ENCODE results near the gene RAX2. TPM values are rescaled to one million over a fixed set of nuclear protein-coding genes. Genes with fewer than 3 reads are reported as not detected.
"Not testable (repeated sequence)": the region's sequence is repeated elsewhere in the genome, so short reads cannot be mapped to it uniquely, and the experiment has no call there.

The RAX2 gene
- total RNA-seq, 1 donor from 2014 or later, result not detected

DNA sequence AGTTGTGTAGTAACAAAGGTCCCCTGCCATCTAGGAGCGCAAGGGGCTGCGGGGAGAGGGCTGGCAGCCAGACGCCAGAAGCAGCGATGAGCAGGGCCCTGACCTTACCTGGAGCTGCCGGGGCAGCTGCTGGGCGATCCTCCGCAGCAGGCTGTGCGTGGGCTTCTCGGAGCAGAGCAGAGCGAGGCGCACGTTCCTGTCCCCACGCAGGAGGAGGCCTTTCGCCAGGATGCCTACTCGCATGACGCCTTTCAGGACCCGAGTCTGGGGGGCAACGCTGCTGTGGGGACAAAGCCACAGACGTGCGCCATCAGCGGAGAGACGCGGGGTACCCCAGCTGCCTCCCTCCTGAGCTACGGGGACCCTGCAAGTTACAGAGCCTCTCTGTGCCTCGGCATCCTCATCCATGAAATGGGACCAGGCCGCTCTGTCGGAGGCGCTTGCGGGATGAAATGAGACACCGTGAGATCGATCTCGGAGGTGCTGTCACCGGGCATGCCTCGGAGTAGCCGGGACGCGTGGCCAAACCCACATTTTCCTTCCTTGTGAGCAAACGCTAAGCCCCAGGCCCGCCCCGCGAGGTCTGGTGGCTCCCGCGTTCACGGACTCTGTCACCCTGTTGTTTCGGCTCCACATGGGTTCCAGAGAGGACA is 44.7 kb upstream of the RAX2 start:
- ATAC-seq, result no peak
- Histone ChIP-seq H3K36me3 (no peaks in the 10 kb centered on the region), H3K27me3 (no peaks in the 10 kb centered on the region), H3K9me3 (no peaks in the 10 kb centered on the region), H3K27ac (no peak overlapping the region), H3K4me3 (no peak overlapping the region), H3K4me1 (peaks cover 16% of the 10 kb centered on the region)
- no peak for DNase-seq
- intact Hi-C loops (cut with DNase I), result no loop called here
- TF ChIP-seq, protein P1, sequence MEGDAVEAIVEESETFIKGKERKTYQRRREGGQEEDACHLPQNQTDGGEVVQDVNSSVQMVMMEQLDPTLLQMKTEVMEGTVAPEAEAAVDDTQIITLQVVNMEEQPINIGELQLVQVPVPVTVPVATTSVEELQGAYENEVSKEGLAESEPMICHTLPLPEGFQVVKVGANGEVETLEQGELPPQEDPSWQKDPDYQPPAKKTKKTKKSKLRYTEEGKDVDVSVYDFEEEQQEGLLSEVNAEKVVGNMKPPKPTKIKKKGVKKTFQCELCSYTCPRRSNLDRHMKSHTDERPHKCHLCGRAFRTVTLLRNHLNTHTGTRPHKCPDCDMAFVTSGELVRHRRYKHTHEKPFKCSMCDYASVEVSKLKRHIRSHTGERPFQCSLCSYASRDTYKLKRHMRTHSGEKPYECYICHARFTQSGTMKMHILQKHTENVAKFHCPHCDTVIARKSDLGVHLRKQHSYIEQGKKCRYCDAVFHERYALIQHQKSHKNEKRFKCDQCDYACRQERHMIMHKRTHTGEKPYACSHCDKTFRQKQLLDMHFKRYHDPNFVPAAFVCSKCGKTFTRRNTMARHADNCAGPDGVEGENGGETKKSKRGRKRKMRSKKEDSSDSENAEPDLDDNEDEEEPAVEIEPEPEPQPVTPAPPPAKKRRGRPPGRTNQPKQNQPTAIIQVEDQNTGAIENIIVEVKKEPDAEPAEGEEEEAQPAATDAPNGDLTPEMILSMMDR (IDR thresholded peaks at IDR 0.05), result no peak

DNA sequence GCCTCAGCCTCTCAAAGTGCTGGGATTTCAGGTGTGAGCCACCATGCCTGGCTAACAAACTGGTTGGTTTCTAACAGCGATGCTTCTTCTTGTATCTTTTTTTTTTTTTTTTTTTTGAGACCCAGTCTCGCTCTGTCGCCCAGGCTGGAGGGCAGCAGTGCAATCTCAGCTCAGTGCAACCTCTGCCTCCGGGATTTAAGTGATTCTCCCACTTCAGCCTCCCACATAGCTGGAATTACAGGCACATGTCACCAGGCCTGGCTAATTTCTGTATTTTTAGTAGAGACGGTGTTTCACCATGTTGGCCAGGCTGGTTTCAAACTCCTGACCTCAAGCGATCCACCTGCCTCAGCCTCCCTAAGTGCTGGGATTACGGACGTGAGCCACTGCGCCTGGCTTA is 44.1 kb upstream of the RAX2 start:
- intact Hi-C loops (cut with DNase I); ATAC-seq; DNase-seq; H3K27ac ChIP-seq; H3K4me3 ChIP-seq; H3K9me3 ChIP-seq; H3K27me3 ChIP-seq; H3K36me3 ChIP-seq: not testable (repeated sequence)
- H3K4me1 ChIP-seq, result peaks cover 17% of the 10 kb centered on the region

DNA sequence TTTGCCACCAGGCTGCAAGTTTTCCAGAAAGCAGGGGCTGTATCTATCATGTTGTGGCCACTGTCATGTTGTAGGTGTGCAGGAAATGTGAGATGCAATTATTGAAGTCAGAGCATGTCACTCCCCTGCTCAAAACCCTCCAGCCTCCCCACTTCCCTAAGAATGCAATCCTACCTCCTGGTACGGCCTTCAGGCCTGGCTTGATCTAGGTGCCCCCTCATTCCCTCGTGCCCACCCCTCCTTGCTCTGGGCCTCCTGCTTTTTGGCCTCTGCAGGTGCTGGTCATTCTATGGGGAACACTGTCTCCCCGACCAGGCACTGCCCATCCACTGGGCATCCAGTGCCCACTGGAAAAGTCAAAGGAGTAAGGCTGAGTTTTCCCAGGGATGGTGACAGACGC is 42.6 kb upstream of the RAX2 start:
- Histone ChIP-seq H3K4me3 (no peak overlapping the region), H3K36me3 (no peaks in the 10 kb centered on the region), H3K9me3 (no peaks in the 10 kb centered on the region), H3K4me1 (peaks cover 17% of the 10 kb centered on the region), H3K27ac (peak overlapping the region; percentile 72), H3K27me3 (no peaks in the 10 kb centered on the region)
- intact Hi-C loops (cut with DNase I), result no loop called here
- DNase-seq, result no peak
- no peak for ATAC-seq
- TF ChIP-seq, protein P1 (IDR thresholded peaks at IDR 0.05), result no peak

DNA sequence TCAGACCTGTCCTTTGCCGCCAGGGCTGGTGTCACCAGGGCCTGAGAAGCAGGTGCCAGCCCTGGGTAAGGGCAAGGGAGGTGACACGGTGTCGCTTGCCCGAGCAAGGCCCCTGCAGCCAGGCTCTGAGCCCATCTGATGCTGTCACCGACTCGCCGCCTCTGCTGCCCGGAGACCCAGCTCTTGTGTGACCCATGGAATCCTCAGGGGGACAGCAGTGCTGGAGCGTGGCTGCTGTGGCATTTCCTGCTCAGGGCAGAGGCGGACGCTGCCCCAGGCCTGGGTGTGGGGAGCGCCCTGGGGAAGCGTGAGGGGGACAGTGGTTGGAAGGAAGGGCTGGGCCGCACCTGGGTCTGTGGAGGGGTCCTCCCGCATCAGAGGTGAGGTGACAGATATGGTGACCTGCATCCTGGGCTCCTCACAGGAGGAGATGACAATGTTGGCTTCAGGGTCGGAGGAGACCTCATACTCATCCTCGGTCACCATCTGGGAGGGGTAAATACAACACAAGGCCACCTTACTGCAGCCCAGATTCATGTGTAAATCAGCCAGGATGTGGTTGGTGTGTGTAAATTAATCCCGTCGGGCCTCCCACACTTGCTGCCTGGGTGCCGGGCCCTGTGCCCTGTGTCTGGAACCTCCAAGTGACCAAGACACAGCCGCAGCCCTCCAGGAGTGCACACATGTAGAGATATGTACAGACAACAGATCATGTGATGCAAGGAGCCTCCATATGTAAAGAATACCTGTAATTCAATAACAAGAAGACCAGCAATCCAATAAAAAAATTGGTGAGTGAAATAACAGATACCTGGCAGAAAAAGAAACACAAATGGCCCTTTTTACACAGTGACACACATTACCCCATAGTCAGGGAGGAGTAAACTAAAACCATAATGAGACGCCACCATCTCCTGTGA is 41.7 kb upstream of the RAX2 start:
- Histone ChIP-seq H3K27me3 (no peaks in the 10 kb centered on the region), H3K36me3 (no peaks in the 10 kb centered on the region), H3K4me1 (peaks cover 17% of the 10 kb centered on the region), H3K4me3 (no peak overlapping the region), H3K9me3 (no peaks in the 10 kb centered on the region), H3K27ac (peak overlapping the region; percentile 72)
- TF ChIP-seq, protein P1 (IDR thresholded peaks at IDR 0.05), result no peak
- ATAC-seq, result no peak
- intact Hi-C loops (cut with DNase I), result no loop called here
- DNase-seq, result no peak

DNA sequence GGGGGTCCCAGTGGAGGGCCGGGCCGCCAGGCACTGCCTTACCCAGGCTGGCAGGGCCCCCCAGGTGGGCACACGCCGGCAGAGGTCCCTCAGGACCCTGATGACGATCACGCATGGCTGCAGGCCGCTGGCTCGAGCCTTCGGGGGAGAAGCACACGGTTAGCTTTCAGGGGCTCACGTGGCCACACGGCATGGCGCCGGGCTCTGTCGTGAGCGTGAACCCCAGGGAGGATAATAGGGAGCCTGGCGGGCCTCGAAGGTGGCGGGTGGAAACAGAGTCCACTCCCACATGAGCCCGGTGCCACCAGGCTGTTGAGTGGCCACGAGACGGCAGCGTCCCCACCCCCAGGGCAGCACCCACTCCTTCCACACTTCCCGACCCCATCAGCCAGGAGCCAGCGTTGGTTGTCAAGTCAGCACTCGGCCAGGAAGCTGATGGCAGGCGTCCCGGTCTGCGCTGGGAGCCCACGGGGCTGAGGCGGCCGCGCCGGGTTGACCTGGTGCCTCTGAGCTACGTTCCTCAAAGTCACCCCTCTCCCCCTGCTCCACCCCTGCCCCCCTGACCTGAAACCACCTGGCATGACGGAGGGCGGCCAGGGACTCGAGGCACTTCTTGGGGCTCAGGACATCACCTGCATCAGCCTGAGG is 38.8 kb upstream of the RAX2 start:
- H3K27me3 ChIP-seq, result no peaks in the 10 kb centered on the region
- H3K4me3 ChIP-seq, result no peak overlapping the region
- peaks cover 17% of the 10 kb centered on the region for H3K4me1 ChIP-seq
- no peaks in the 10 kb centered on the region for H3K9me3 ChIP-seq
- H3K27ac ChIP-seq, result peak overlapping the region; percentile 72
- no peaks in the 10 kb centered on the region for H3K36me3 ChIP-seq
- TF ChIP-seq, protein P1 (IDR thresholded peaks at IDR 0.05), result no peak
- intact Hi-C loops (cut with DNase I), result no loop called here
- DNase-seq, result no peak
- ATAC-seq, result no peak

Data from upper lobe of right lung (tissue), 1 donor.